Measurements from ENCODE around the gene S1PR3. TPM values are rescaled to one million over a fixed set of nuclear protein-coding genes. Genes with fewer than 3 reads are reported as not detected.

S1PR3 gene
- total and polyA plus RNA-seq, 2 donors (not counting 1 experiment from before 2014, with no cell fraction given), result 20.5 to 23.8 TPM

DNA sequence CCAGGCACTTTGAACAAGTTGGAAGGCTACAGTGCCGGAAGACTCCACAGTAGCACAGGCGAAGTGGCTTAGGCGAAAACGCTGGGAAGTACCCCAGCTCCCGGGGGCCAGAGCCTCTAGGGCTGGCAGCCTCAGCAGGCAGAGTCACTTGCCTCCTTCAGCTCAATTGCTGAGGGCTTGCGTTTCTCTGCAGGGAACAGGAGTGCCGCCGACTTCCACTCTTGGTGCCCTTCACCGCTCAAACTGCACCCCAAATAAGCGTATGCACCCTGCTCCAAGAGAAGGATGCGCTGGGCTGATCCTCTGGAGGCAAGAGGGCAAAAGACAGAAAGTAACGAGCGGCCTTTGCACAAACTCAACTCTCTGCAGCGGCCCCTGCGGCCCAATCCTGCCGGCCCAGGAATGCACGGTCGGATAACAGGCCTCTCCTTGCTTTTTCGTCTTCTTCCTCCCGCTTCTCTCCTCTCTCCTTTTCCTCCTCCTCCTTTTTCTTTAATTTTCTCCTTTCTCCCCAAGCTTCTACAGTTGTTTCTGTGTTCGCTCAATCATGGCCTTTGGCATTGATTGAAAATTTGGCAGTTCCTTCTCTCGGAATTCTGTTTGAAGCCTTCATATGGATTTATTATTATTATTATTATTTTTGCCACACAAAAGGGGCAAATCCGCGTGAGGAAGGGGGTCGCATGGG is 1.1 kb upstream of the S1PR3 start:
- TF ChIP-seq, protein P1, sequence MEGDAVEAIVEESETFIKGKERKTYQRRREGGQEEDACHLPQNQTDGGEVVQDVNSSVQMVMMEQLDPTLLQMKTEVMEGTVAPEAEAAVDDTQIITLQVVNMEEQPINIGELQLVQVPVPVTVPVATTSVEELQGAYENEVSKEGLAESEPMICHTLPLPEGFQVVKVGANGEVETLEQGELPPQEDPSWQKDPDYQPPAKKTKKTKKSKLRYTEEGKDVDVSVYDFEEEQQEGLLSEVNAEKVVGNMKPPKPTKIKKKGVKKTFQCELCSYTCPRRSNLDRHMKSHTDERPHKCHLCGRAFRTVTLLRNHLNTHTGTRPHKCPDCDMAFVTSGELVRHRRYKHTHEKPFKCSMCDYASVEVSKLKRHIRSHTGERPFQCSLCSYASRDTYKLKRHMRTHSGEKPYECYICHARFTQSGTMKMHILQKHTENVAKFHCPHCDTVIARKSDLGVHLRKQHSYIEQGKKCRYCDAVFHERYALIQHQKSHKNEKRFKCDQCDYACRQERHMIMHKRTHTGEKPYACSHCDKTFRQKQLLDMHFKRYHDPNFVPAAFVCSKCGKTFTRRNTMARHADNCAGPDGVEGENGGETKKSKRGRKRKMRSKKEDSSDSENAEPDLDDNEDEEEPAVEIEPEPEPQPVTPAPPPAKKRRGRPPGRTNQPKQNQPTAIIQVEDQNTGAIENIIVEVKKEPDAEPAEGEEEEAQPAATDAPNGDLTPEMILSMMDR (conservative IDR thresholded peaks at IDR 0.05 in 1 of 2, IDR thresholded peaks at IDR 0.05 in 1 of 2; ENCODE audit: low read depth in 1 of 2, low read length in 2 of 2), result peak in 1 of 2 donors; percentile 22
- TF ChIP-seq EZH2 (IDR thresholded peaks at IDR 0.05; ENCODE audit: low read length, missing control alignments), result no peak
- no peaks in the 10 kb centered on the region for H4K20me1 ChIP-seq (ENCODE audit: control insufficient read depth, extremely low read depth, insufficient read depth, low read length)
- DNase-seq (ENCODE audit: low read depth in 2 of 2), result no peak
- no peaks in the 10 kb centered on the region for H3K36me3 ChIP-seq (ENCODE audit: control insufficient read depth, insufficient read depth, low read length)
- H3K4me1 ChIP-seq (ENCODE audit: control insufficient read depth, extremely low read depth, insufficient read depth, low read length), result peaks cover 11% of the 10 kb centered on the region
- peaks cover 25% of the 10 kb centered on the region for H3K79me2 ChIP-seq (ENCODE audit: control insufficient read depth, insufficient read depth, low read length)
- no peak overlapping the region for H2AFZ ChIP-seq (ENCODE audit: low read length)
- H3K9me3 ChIP-seq (ENCODE audit: control insufficient read depth, insufficient read depth, low read depth, low read length), result no peaks in the 10 kb centered on the region
- H3K9ac ChIP-seq (ENCODE audit: insufficient read depth, low read length), result no peak overlapping the region
- H3K4me2 ChIP-seq (ENCODE audit: extremely low read depth, insufficient read depth, low read length), result no peak overlapping the region
- H3K4me3 ChIP-seq (replicated peaks in 1 of 4; ENCODE audit: control extremely low read depth in 1 of 4, insufficient read depth in 1 of 4, low read depth in 3 of 4, low read length in 4 of 4), result peak overlapping the region in 1 of 4 experiments; percentile 82
- H3K27me3 ChIP-seq (ENCODE audit: control insufficient read depth, insufficient read depth, low read length), result no peaks in the 10 kb centered on the region
- no peak overlapping the region for H3K27ac ChIP-seq (ENCODE audit: insufficient read depth, low read length)

- peak overlapping the region; percentile 59 for H3K4me2 ChIP-seq (ENCODE audit: extremely low read depth, insufficient read depth, low read length)
- H3K79me2 ChIP-seq (ENCODE audit: control insufficient read depth, insufficient read depth, low read length), result peaks cover 25% of the 10 kb centered on the region
- no peaks in the 10 kb centered on the region for H4K20me1 ChIP-seq (ENCODE audit: control insufficient read depth, extremely low read depth, insufficient read depth, low read length)
- H3K36me3 ChIP-seq (ENCODE audit: control insufficient read depth, insufficient read depth, low read length), result no peaks in the 10 kb centered on the region
- peak overlapping the region; percentile 27 to 82 (median 37) for H3K4me3 ChIP-seq (replicated peaks in 1 of 4; ENCODE audit: control extremely low read depth in 1 of 4, insufficient read depth in 1 of 4, low read depth in 3 of 4, low read length in 4 of 4)
- H3K9ac ChIP-seq (ENCODE audit: insufficient read depth, low read length), result no peak overlapping the region
- H3K27me3 ChIP-seq (ENCODE audit: control insufficient read depth, insufficient read depth, low read length), result no peaks in the 10 kb centered on the region
- no peak for TF ChIP-seq EZH2 (IDR thresholded peaks at IDR 0.05; ENCODE audit: low read length, missing control alignments)
- TF ChIP-seq, protein P1 (conservative IDR thresholded peaks at IDR 0.05 in 1 of 2, IDR thresholded peaks at IDR 0.05 in 1 of 2; ENCODE audit: low read depth in 1 of 2, low read length in 2 of 2), result peak in 1 of 2 donors; percentile 11
- H3K4me1 ChIP-seq (ENCODE audit: control insufficient read depth, extremely low read depth, insufficient read depth, low read length), result peaks cover 15% of the 10 kb centered on the region
- DNase-seq (ENCODE audit: low read depth in 2 of 2), result no peak
- no peak overlapping the region for H2AFZ ChIP-seq (ENCODE audit: low read length)
- no peak overlapping the region for H3K27ac ChIP-seq (ENCODE audit: insufficient read depth, low read length)
- H3K9me3 ChIP-seq (ENCODE audit: control insufficient read depth, insufficient read depth, low read depth, low read length), result no peaks in the 10 kb centered on the region
These were observed 571 bp upstream of the S1PR3 start for GRCh38 chr9:88990729-88991065.

- Histone ChIP-seq H3K4me2 (ENCODE audit: extremely low read depth, insufficient read depth, low read length) (peak overlapping the region; percentile 87), H3K4me1 (ENCODE audit: control insufficient read depth, extremely low read depth, insufficient read depth, low read length) (peaks cover 16% of the 10 kb centered on the region), H3K79me2 (ENCODE audit: control insufficient read depth, insufficient read depth, low read length) (peaks cover 28% of the 10 kb centered on the region), H2AFZ (ENCODE audit: low read length) (no peak overlapping the region), H3K9ac (ENCODE audit: insufficient read depth, low read length) (no peak overlapping the region), H3K27me3 (ENCODE audit: control insufficient read depth, insufficient read depth, low read length) (no peaks in the 10 kb centered on the region), H3K36me3 (ENCODE audit: control insufficient read depth, insufficient read depth, low read length) (no peaks in the 10 kb centered on the region), H3K27ac (ENCODE audit: insufficient read depth, low read length) (no peak overlapping the region), H3K4me3 (replicated peaks in 1 of 4; ENCODE audit: control extremely low read depth in 1 of 4, insufficient read depth in 1 of 4, low read depth in 3 of 4, low read length in 4 of 4) (peak overlapping the region; percentile 75 to 97 (median 84)), H3K9me3 (ENCODE audit: control insufficient read depth, insufficient read depth, low read depth, low read length) (no peaks in the 10 kb centered on the region), H4K20me1 (ENCODE audit: control insufficient read depth, extremely low read depth, insufficient read depth, low read length) (no peaks in the 10 kb centered on the region)
- TF ChIP-seq, protein P1 (conservative IDR thresholded peaks at IDR 0.05 in 1 of 2, IDR thresholded peaks at IDR 0.05 in 1 of 2; ENCODE audit: low read depth in 1 of 2, low read length in 2 of 2), result no peak
- no peak for TF ChIP-seq EZH2 (IDR thresholded peaks at IDR 0.05; ENCODE audit: low read length, missing control alignments)
- DNase-seq (ENCODE audit: low read depth in 2 of 2), result peak in 1 of 2 donors; percentile 47
These were observed 1.3 kb downstream of the S1PR3 start for GRCh38 chr9:88992556-88992955.
